8988T (cell line): Measurements from ENCODE around the gene ATP11A.

Experiments
- DNase-seq: peaks from one replicate; pipeline ENCODE4 v3.0.0; 2011

Gene ATP11A

GRCh38 chr13:112744168-112745021 is 54.6 kb downstream of the ATP11A start:
- no peak for DNase-seq

GRCh38 chr13:112746044-112746443 is 56.2 kb downstream of the ATP11A start:
- DNase-seq, result no peak

- DNase-seq, result no peak
Measured at GRCh38 chr13:112747256-112747655, 57.4 kb downstream of the ATP11A start.

GRCh38 chr13:112748947-112749735 is 59.3 kb downstream of the ATP11A start:
- no peak for DNase-seq

- DNase-seq, result no peak
Measured at GRCh38 chr13:112750570-112750969, 60.7 kb downstream of the ATP11A start.

- DNase-seq, result no peak
Measured at GRCh38 chr13:112751617-112752016, 61.8 kb downstream of the ATP11A start.

GRCh38 chr13:112752211-112752610 is 62.4 kb downstream of the ATP11A start:
- no peak for DNase-seq

GRCh38 chr13:112752711-112753541 is 63.1 kb downstream of the ATP11A start:
- no peak for DNase-seq

- no peak for DNase-seq
Measured at GRCh38 chr13:112753833-112754232, 64.0 kb downstream of the ATP11A start.

GRCh38 chr13:112754281-112755025 is 64.6 kb downstream of the ATP11A start:
- no peak for DNase-seq

- no peak for DNase-seq
Measured at GRCh38 chr13:112755331-112755730, 65.5 kb downstream of the ATP11A start.

- DNase-seq, result no peak
Measured at GRCh38 chr13:112756081-112756480, 66.2 kb downstream of the ATP11A start.

GRCh38 chr13:112756511-112756966 is 66.7 kb downstream of the ATP11A start:
- DNase-seq, result no peak

- no peak for DNase-seq
Measured at GRCh38 chr13:112756967-112757758, 67.3 kb downstream of the ATP11A start.

- no peak for DNase-seq
Measured at GRCh38 chr13:112757759-112758086, 67.9 kb downstream of the ATP11A start.

GRCh38 chr13:112759053-112759452 is 69.2 kb downstream of the ATP11A start:
- no peak for DNase-seq

- no peak for DNase-seq
Measured at GRCh38 chr13:112759827-112760226, 70.0 kb downstream of the ATP11A start.

- DNase-seq, result no peak
Measured at GRCh38 chr13:112760435-112760834, 70.6 kb downstream of the ATP11A start.

GRCh38 chr13:112760931-112761330 is 71.1 kb downstream of the ATP11A start:
- no peak for DNase-seq

- no peak for DNase-seq
Measured at GRCh38 chr13:112761701-112762689, 72.2 kb downstream of the ATP11A start.
